Esophagus muscularis mucosa (tissue), 4 donors: ENCODE data around the gene ADAM22. TPM values are rescaled to one million over a fixed set of nuclear protein-coding genes. Genes with fewer than 3 reads are reported as not detected.

Experiments used
- DNase-seq: peaks from one replicate; pipeline ENCODE4 v3.0.0-alpha.2; 2017; ENCODE audit errors: extremely low spot score
- H3K27ac ChIP-seq, 4 donors: fragments of 200-600 bp; sonication (generic); replicated peaks in 1 of 4; 1 replicate in 3 of 4; 2 replicates in 1 of 4; pipeline ENCODE4 v1.5.1; 2016 to 2019; ENCODE audit warnings: mild to moderate bottlenecking in 1 of 4
- H3K27me3 ChIP-seq, 4 donors: fragments of 200-600 bp; sonication (generic); one replicate each; pipeline versions ENCODE4 v1.5.1 to v1.6.0; 2016 to 2019
- H3K36me3 ChIP-seq, 4 donors: fragments of 200-600 bp; sonication (generic); one replicate each; pipeline ENCODE4 v1.5.1; 2016 to 2019
- H3K4me1 ChIP-seq, 4 donors: fragments of 200-600 bp; sonication (generic); one replicate each; pipeline ENCODE4 v1.5.1; 2016 to 2019
- H3K4me3 ChIP-seq, 4 donors: fragments of 200-600 bp; sonication (generic); 1 replicate in 2 of 4; 2 replicates in 2 of 4; pipeline ENCODE4 v1.5.1; 2016 to 2019; ENCODE audit warnings: mild to moderate bottlenecking in 4 of 4, moderate library complexity in 1 of 4
- H3K9me3 ChIP-seq, 4 donors: fragments of 200-600 bp; sonication (generic); 1 replicate in 3 of 4; 2 replicates in 1 of 4; pipeline ENCODE4 v1.5.1; 2016 to 2019
- EP300 ChIP-seq: sonication (generic); formaldehyde crosslinking; IDR thresholded peaks from one replicate; pipeline ENCODE4 v1.6.1; 2017; ENCODE audit warnings: antibody characterized with exemption
- POLR2A ChIP-seq: fragments of 450-650 bp; IDR thresholded peaks from one replicate; pipeline ENCODE4 v1.6.1; 2017; ENCODE audit warnings: antibody characterized with exemption, moderate library complexity, mild to moderate bottlenecking, low read depth
- POLR2AphosphoS5 ChIP-seq, 2 donors: sonication (generic); formaldehyde crosslinking; IDR thresholded peaks; one replicate each; pipeline ENCODE4 v1.6.1; 2017; ENCODE audit warnings: antibody characterized with exemption in 2 of 2
- WGBS: methylation state at CpG from one replicate; pipeline ENCODE4 v1.1.5; 2018; 5-methylcytosine and 5-hydroxymethylcytosine counted together
- intact Hi-C: fragments of 100-400 bp; cut with DNase I; formaldehyde crosslinking; loops from one replicate; pipeline ENCODE4 v1.15.1; 2023
- total RNA-seq, 4 donors: library from RNA; depleted of rRNA; stranded (reverse); fragments of >200 nt; gene quantifications; one replicate each; pipeline versions ENCODE4 v1.1.0 to v1.2.1, GENCODE V29; 2016
- TF ChIP-seq, protein P1 (sequence below), 3 experiments: fragments of 200-600 bp in 2 of 3; fragments of 450-650 bp in 1 of 3; sonication (generic) in 2 of 3; IDR thresholded peaks; one replicate each; pipeline ENCODE4 v1.5.1; 2017 to 2019; ENCODE audit warnings: antibody characterized with exemption in 3 of 3, mild to moderate bottlenecking in 2 of 3, moderate library complexity in 1 of 3

Gene ADAM22
- total RNA-seq, 4 donors from 2014 or later, result 1.0 to 3.3 (median 1.9) TPM

DNA sequence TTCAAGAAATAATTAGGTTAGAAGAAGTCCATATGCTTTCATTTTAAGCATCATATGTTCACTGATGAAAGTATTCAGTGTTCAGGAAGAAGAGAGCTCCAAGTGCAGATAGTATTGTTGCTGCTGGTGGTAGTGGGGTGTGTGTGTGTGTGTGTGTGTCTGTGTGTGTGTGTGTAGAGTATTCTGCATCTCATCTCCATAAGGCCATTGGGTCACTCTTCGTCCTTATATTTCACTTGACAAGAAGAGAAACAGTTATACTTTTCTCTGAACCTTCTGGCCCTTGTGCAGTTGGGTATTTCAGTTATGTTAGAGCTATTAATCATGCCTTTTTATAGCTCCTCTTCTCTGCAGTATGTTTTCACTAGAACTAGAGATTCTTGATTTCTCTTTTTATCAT is 26.2 kb downstream of the ADAM22 start:
- Histone ChIP-seq H3K4me1 (no peaks in the 10 kb centered on the region), H3K36me3 (no peaks in the 10 kb centered on the region), H3K27ac (no peak overlapping the region), H3K27me3 (no peaks in the 10 kb centered on the region), H3K9me3 (peaks cover 0 to 5% (median 0%) of the 10 kb centered on the region in 4 donors), H3K4me3 (no peak overlapping the region)
- DNase-seq, result no peak
- intact Hi-C loops, result no loop called here
- TF ChIP-seq POLR2AphosphoS5 (IDR thresholded peaks at IDR 0.05) (no peak), POLR2A (no peak), EP300 (no peak)
- TF ChIP-seq, protein P1, sequence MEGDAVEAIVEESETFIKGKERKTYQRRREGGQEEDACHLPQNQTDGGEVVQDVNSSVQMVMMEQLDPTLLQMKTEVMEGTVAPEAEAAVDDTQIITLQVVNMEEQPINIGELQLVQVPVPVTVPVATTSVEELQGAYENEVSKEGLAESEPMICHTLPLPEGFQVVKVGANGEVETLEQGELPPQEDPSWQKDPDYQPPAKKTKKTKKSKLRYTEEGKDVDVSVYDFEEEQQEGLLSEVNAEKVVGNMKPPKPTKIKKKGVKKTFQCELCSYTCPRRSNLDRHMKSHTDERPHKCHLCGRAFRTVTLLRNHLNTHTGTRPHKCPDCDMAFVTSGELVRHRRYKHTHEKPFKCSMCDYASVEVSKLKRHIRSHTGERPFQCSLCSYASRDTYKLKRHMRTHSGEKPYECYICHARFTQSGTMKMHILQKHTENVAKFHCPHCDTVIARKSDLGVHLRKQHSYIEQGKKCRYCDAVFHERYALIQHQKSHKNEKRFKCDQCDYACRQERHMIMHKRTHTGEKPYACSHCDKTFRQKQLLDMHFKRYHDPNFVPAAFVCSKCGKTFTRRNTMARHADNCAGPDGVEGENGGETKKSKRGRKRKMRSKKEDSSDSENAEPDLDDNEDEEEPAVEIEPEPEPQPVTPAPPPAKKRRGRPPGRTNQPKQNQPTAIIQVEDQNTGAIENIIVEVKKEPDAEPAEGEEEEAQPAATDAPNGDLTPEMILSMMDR (IDR thresholded peaks at IDR 0.05), result no peak
- 33% methylated on average over 1 of the region's 1 CpG for WGBS

DNA sequence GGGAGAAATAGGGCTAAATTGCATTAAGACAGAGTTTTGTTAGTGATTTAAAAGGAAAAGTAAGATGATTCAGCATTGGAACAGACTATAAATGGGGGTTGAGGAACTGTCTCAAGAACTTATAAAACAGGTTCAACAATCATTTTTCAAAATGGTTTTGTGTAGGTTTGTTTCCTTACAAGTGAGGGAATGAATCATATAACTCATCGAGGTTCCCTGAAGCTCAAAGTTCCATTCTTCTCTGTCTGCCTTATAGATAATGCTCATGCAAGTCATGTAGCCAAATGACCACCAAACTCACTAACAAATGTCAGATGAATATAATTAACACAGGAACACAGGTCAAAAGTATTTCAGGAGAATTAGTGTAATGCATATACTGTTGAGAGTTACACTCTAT is 27.7 kb downstream of the ADAM22 start:
- intact Hi-C loops, result no loop called here
- DNase-seq, result no peak
- Histone ChIP-seq H3K36me3 (no peaks in the 10 kb centered on the region), H3K9me3 (no peaks in the 10 kb centered on the region), H3K4me3 (no peak overlapping the region), H3K27ac (no peak overlapping the region), H3K4me1 (no peaks in the 10 kb centered on the region), H3K27me3 (no peaks in the 10 kb centered on the region)
- 87% methylated on average over 1 of the region's 1 CpG for WGBS
- TF ChIP-seq EP300 (no peak), POLR2A (no peak), POLR2AphosphoS5 (IDR thresholded peaks at IDR 0.05) (no peak)
- TF ChIP-seq, protein P1 (IDR thresholded peaks at IDR 0.05), result no peak

DNA sequence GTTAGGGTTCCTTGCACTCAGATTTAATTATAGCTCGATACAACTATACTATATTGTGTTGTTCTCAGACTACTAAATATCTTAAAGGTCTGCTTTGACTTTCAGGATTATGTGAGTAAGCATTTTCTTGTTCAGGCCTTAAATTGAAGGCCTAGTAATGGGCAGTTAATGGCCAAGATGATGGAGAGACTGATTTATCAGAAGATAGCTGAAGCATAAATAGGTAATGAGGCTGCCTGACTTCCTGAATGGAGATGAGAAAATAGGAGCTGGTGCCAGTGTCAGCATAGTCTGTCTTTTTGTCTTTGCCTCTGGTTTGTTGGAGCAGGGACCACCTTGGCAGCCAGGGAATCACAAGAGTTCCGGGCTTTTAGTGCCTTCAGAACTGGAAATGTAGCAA is 32.2 kb downstream of the ADAM22 start:
- TF ChIP-seq POLR2AphosphoS5 (IDR thresholded peaks at IDR 0.05), result no peak
- no peak for TF ChIP-seq EP300
- TF ChIP-seq, protein P1 (IDR thresholded peaks at IDR 0.05), result no peak
- no peak for TF ChIP-seq POLR2A
- no peaks in the 10 kb centered on the region for H3K36me3 ChIP-seq
- no peaks in the 10 kb centered on the region for H3K27me3 ChIP-seq
- no peak overlapping the region for H3K4me3 ChIP-seq
- 88% methylated on average over 2 of the region's 2 CpGs for WGBS
- H3K27ac ChIP-seq, result no peak overlapping the region
- H3K9me3 ChIP-seq, result no peaks in the 10 kb centered on the region
- H3K4me1 ChIP-seq, result no peaks in the 10 kb centered on the region
- intact Hi-C loops, result no loop called here
- no peak for DNase-seq

DNA sequence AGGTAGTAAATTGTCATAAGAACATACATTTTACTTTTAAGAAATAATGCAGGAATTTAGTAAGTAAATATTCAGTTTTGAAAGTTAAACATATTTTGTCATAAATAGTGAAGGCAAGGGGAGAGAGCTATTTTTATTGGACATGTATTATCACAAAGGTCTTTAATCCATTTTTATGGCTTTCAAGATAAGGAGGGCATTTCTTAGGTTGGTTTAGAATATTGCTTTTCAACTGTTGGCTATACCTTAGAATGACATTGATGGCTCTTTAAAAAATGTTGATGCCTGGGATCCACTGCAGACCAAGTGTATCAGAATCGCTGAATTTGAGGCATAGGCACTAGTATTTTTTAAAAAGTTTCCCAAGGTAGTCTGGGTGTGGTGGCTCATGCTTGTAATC is 34.0 kb downstream of the ADAM22 start:
- 100% methylated on average over 1 of the region's 1 CpG for WGBS
- Histone ChIP-seq H3K4me1 (no peaks in the 10 kb centered on the region), H3K36me3 (no peaks in the 10 kb centered on the region), H3K27me3 (no peaks in the 10 kb centered on the region), H3K4me3 (no peak overlapping the region), H3K9me3 (no peaks in the 10 kb centered on the region), H3K27ac (no peak overlapping the region)
- intact Hi-C loops, result no loop called here
- no peak for TF ChIP-seq POLR2A
- no peak for TF ChIP-seq EP300
- TF ChIP-seq, protein P1 (IDR thresholded peaks at IDR 0.05), result no peak
- no peak for TF ChIP-seq POLR2AphosphoS5 (IDR thresholded peaks at IDR 0.05)
- no peak for DNase-seq

DNA sequence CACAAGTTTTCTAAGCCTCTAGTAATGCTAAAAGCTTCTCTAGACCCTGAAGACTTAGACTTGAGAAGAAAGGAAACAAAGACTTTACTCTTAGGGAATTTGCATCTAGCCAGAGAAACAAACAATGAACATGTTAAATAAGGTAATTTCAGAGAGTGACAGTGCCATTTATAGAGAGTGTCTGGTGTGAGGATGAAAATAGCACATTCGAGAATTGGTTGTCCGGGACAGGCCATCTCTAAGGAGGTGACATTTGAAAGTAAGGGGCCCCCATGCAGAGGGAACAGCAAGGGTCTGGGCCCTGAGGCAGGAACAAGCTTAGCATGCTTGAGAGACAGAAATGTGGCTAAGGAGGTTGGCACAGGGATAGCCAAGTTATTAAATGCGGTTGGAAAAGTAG is 48.1 kb downstream of the ADAM22 start:
- Histone ChIP-seq H3K4me3 (no peak overlapping the region), H3K27ac (no peak overlapping the region), H3K27me3 (no peaks in the 10 kb centered on the region), H3K9me3 (no peaks in the 10 kb centered on the region), H3K36me3 (no peaks in the 10 kb centered on the region), H3K4me1 (no peaks in the 10 kb centered on the region)
- intact Hi-C loops, result no loop called here
- 89% methylated on average over 3 of the region's 3 CpGs for WGBS
- TF ChIP-seq POLR2AphosphoS5 (IDR thresholded peaks at IDR 0.05), result no peak
- no peak for DNase-seq
